Activated T-cell treated with anti-CD3 and anti-CD28 coated beads, Interleukin-2, amount 50 U/mL, for 4 hours (primary cell): ENCODE measurements around the gene CDC42SE2. TPM values are rescaled to one million over a fixed set of nuclear protein-coding genes. Genes with fewer than 3 reads are reported as not detected.
"Not testable (repeated sequence)": the region's sequence is repeated elsewhere in the genome, so short reads cannot be mapped to it uniquely, and the experiment has no call there.

Experiments
- ATAC-seq, 2 donors: fragments of 200-7000 bp; cut with Tn5 transposase; one replicate each; pipeline ENCODE4 v1.10.0; 2021
- DNase-seq: peaks from one replicate; pipeline ENCODE4 v3.0.0-alpha.2; 2020
- H3K27me3 Mint-ChIP-seq: one replicate; pipeline ENCODE4 v1.8.0; 2021; ENCODE audit warnings: low read depth, mixed read lengths
- H3K36me3 Mint-ChIP-seq: one replicate; pipeline ENCODE4 v1.8.0; 2022; ENCODE audit warnings: mixed read lengths; ENCODE audit not compliant: insufficient read depth
- H3K4me1 Mint-ChIP-seq: one replicate; pipeline ENCODE4 v1.8.0; 2021; ENCODE audit warnings: low read depth, mixed read lengths
- H3K4me3 Mint-ChIP-seq: one replicate; pipeline ENCODE4 v1.8.0; 2021; ENCODE audit warnings: mild to moderate bottlenecking, moderate library complexity, mixed read lengths
- H3K9me3 Mint-ChIP-seq: one replicate; pipeline ENCODE4 v1.8.0; 2021; ENCODE audit warnings: mixed read lengths
- total RNA-seq, 3 donors: library from RNA; stranded (reverse); gene quantifications; one replicate each; pipeline ENCODE4 v1.2.1, GENCODE V29; 2021

The CDC42SE2 gene
- total RNA-seq, 3 donors from 2014 or later, result 89.3 to 103 (median 97.5) TPM

DNA sequence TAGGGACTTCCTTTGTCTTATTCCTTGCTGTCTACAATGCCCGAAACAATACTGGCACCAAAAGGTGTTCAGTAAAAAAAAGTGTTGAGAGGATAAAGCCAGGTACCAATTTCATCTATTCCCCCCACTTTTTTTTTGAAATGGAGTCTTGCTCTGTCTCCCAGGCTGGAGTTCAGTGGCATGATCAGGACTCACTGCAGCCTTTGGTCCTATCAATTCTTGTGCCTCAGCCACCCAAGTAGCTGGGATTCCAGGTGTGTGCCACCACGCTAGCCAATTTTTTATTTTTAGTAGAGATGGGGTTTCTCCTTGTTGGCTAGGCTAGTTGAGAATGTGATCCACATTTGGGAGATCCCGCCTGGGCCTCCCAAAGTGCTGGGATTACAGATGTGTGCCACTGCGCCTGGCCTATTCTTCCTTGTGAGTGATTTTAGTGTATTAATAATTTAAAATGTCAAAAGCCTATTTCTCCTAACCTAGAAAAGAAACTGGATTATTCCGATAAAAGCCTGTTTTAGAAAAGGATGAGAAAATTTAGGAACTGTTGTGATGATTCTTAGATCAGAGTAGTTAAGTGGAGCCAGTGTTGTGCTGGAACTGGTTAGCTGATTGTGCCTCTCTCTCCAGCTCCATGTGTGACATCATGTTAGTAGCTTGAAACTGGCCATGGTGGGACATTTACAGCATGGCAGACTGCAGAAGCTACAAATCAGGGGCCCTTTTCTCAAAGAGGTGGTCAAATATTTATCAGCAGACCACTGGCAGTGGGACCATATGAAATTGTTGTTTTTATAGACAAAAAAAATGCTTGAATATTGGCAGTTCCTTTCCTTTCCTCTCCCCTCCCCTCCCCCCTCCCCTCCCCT is 14.3 kb downstream of the CDC42SE2 start:
- no peak overlapping the region for H3K4me3 Mint-ChIP-seq
- H3K36me3 Mint-ChIP-seq, result peaks cover 14% of the 10 kb centered on the region
- ATAC-seq (no peak), DNase-seq (no peak)
- H3K27me3 Mint-ChIP-seq, result no peaks in the 10 kb centered on the region
- peaks cover 81% of the 10 kb centered on the region for H3K4me1 Mint-ChIP-seq
- H3K9me3 Mint-ChIP-seq, result no peaks in the 10 kb centered on the region

DNA sequence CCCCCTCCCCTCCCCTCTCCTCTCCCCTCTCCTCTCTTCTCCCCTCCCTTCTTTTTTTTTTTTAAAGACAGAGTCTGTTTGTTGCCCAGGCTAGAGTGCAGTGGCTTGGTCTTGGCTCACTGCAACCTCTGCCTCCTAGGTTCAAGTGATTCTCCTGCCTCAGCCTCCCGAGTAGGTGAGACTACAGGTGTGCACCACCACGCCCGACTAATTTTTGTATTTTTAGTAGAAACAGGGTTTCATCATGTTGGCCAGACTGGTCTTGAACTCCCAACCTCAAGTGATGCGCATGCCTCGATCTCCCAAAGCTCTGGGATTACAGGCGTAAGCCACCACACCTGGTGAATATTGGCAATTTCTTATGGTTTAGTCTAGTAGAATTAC is 14.9 kb downstream of the CDC42SE2 start:
- not testable (repeated sequence) for DNase-seq, H3K9me3 Mint-ChIP-seq, ATAC-seq, H3K4me3 Mint-ChIP-seq, H3K27me3 Mint-ChIP-seq
- peaks cover 87% of the 10 kb centered on the region for H3K4me1 Mint-ChIP-seq
- H3K36me3 Mint-ChIP-seq, result peaks cover 14% of the 10 kb centered on the region

DNA sequence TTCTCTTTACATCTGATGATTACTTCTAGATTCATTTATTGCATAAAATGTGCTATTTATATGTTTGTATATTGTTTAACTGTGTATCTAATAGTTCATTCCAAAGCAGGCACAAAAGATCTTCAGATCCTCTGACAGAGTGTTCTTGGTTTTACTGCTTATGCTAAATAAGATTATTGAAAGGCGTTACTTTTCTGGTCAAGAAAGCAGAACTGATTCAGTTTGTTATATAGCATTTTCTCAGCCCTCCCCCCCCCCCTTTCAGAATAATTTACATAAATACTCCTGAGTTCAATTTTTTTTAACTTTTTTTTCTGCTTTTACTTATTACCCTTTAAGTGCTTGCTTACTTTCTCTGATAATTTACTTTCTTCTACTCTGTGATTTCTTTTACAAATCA is 15.4 kb downstream of the CDC42SE2 start:
- ATAC-seq, result no peak
- no peaks in the 10 kb centered on the region for H3K27me3 Mint-ChIP-seq
- H3K36me3 Mint-ChIP-seq, result peaks cover 12% of the 10 kb centered on the region
- DNase-seq, result no peak
- peak overlapping the region; percentile 57 for H3K4me3 Mint-ChIP-seq
- peaks cover 85% of the 10 kb centered on the region for H3K4me1 Mint-ChIP-seq
- no peaks in the 10 kb centered on the region for H3K9me3 Mint-ChIP-seq

DNA sequence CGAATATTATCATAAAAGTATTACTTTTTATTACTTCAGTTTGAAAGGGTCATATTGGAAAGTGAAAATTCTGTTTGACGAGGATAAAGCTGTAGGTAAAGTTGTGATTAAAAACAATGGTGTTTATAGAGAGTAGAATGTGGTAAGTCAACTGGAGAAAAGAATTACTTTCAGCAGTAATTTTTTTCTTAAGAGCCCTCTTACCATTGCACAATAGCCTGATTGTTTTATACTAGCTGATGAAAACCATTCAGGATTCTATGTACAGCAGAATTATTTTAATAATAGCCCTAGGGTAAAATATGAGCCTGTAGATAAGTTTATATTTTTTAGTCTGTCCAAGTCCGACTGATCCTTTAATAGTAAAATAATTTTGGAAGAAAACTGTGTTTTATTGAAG is 16.6 kb downstream of the CDC42SE2 start:
- no peak for ATAC-seq
- peaks cover 15% of the 10 kb centered on the region for H3K36me3 Mint-ChIP-seq
- DNase-seq, result no peak
- H3K4me1 Mint-ChIP-seq, result peaks cover 88% of the 10 kb centered on the region
- peak overlapping the region; percentile 80 for H3K4me3 Mint-ChIP-seq
- H3K9me3 Mint-ChIP-seq, result no peaks in the 10 kb centered on the region
- no peaks in the 10 kb centered on the region for H3K27me3 Mint-ChIP-seq

DNA sequence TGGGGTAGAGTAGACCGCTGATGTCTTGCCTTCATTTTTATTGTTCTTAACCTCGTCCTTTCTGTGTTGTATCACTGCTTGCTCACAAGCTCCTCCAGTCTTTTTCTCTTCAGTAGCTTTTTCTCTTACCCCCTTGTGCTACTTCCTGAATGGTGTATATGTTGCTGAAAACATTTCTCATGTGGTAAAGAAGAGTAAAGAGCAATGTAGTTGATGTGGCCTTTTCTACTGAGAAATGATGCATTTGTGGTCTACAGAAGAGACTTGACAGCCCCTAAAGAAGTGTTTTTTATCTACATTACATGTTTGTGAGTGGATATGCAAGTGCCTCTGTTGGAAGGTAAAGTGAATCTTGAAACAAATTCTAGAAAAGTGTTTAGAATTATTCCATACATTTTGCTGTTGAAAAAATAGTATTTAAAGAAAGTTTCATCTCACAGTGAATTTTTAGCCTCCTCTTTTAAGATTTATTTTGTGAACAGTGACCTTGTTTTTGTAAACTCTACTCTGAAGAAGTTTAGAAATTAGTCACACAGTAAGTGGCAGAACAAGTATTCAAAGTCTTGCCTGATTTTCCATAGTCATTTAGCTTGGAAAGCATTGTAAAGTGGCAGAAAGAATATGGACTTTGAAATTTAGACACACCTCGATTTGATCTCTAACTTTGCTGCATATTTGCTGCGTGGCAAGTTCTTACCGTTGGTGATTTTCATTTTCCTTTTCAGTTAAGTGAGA is 17.4 kb downstream of the CDC42SE2 start:
- Mint-ChIP-seq H3K4me3 (peak overlapping the region; percentile 80), H3K36me3 (peaks cover 16% of the 10 kb centered on the region), H3K27me3 (no peaks in the 10 kb centered on the region), H3K9me3 (no peaks in the 10 kb centered on the region), H3K4me1 (peaks cover 88% of the 10 kb centered on the region)
- peak; percentile 83 to 86 for ATAC-seq
- no peak for DNase-seq

DNA sequence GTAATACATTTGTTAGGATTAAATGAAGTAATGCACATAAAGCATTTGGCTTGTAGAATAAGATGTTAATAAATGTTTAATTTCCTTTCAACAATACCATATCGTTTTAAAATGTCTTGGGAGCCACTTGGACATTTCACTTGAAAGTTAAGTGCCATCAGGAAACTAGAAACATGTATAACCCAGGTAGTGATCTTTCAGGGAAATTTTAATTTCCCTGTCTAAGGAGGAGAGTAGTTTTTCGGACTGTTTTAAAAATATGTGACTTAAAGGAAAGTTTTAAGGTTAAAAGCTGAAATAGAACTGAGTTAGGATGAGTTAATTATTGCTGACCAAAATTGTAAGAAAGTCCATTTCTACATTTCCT is 18.0 kb downstream of the CDC42SE2 start:
- H3K4me1 Mint-ChIP-seq, result peaks cover 90% of the 10 kb centered on the region
- H3K9me3 Mint-ChIP-seq, result no peaks in the 10 kb centered on the region

DNA sequence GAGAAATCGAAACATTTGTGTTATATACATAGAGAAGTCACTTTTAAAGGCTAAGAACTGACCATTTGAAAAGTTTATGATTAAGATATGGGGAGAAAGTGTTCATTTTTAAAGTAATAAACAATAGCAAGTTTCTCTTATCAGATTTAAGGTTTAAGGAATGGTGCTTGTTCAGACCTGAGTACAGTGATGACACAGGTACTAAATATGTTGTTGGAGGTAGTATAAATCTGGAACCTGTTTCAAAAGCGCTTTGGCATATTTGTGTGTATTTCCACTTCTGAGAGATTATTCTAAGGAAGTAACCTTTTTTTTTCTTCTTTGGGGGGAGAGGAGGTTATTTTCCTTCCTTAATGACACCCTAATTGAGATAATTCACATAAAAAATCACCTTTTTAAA is 18.4 kb downstream of the CDC42SE2 start:
- no peak for ATAC-seq

More for the DNA sequence above, 18.0 kb downstream of the CDC42SE2 start:
- peaks cover 16% of the 10 kb centered on the region for H3K36me3 Mint-ChIP-seq
- DNase-seq (no peak), ATAC-seq (no peak)
- no peaks in the 10 kb centered on the region for H3K27me3 Mint-ChIP-seq
- peak overlapping the region; percentile 80 for H3K4me3 Mint-ChIP-seq

DNA sequence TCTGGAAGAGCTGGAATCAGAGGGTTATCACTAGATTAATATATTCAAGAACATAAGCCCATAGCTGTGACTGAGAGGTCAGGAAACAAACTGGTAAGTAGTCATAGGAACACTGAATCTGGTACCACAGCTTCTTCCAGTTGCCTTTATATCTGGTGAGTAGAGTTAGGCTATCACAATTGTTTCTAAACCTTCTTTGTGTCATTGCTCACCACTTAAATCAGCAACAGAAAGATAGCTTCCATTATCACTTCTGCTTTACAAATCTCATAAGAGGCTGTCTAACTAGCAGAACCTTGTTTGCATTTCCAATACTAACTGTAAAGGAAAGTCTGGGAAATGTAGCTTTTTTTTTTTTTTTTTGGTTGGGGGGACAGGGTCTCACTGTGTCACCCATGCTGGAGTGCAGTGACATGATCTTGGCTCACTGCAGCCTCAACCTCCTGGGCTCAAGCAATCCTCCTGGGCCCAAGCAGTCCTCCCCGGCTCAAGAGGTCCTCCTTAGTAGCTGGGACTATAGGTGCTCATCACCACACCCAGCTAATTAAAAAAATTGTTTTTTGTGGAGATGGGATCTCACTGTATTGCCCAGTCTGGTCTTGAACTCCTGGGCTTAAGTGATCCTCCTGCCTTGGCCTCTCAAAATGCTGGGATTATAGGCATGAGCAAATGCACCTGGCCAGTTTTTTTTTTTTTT is 22.0 kb downstream of the CDC42SE2 start:
- Mint-ChIP-seq H3K4me3 (no peak overlapping the region), H3K36me3 (peaks cover 15% of the 10 kb centered on the region), H3K4me1 (peaks cover 83% of the 10 kb centered on the region), H3K27me3 (no peaks in the 10 kb centered on the region), H3K9me3 (no peaks in the 10 kb centered on the region)
- DNase-seq, result no peak
- peak; percentile 17 to 22 for ATAC-seq

More for the DNA sequence above, 18.4 kb downstream of the CDC42SE2 start:
- DNase-seq, result no peak
- Mint-ChIP-seq H3K4me3 (peak overlapping the region; percentile 80), H3K27me3 (no peaks in the 10 kb centered on the region), H3K36me3 (peaks cover 16% of the 10 kb centered on the region), H3K4me1 (peaks cover 88% of the 10 kb centered on the region), H3K9me3 (no peaks in the 10 kb centered on the region)

DNA sequence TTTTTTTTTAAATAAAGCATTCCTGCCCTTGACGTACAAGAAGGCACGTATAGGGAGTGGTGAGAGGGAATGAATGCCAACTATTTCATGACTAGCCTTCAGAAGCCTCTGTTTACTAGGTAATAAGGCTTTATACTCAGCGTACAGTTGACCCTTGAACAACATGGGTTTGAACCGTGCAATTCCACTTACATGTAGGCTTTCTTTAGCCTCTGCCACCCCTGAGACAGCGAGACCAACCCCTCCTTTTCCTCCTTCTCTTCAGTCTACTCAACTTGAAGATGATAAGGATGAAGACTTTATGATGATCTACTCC is 22.5 kb downstream of the CDC42SE2 start:
- Mint-ChIP-seq H3K27me3 (no peaks in the 10 kb centered on the region), H3K9me3 (no peaks in the 10 kb centered on the region), H3K4me3 (no peak overlapping the region), H3K36me3 (peaks cover 15% of the 10 kb centered on the region), H3K4me1 (peaks cover 80% of the 10 kb centered on the region)
- ATAC-seq (no peak), DNase-seq (no peak)

DNA sequence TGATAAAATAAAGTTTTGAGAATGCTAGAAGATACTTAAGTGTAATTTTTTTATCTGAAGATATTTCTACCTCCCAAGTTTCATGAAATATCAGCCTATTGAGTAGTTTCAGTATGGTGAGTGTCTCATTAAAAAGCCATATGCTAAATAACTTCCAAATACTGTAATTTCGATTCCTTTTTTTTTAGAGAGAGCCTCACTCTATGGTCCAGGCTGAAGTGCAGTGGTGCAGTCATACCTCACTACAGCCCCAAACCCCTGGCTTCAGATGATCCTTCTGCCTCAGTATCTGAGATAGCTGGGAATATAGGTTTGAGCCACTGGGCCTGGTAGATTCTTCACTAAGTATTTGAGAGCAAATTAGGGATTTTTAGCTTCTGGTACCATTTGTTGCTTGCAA is 24.5 kb downstream of the CDC42SE2 start:
- Mint-ChIP-seq H3K36me3 (peaks cover 13% of the 10 kb centered on the region), H3K9me3 (no peaks in the 10 kb centered on the region), H3K27me3 (no peaks in the 10 kb centered on the region), H3K4me3 (peak overlapping the region; percentile 78), H3K4me1 (peaks cover 72% of the 10 kb centered on the region)
- DNase-seq (no peak), ATAC-seq (no peak)

DNA sequence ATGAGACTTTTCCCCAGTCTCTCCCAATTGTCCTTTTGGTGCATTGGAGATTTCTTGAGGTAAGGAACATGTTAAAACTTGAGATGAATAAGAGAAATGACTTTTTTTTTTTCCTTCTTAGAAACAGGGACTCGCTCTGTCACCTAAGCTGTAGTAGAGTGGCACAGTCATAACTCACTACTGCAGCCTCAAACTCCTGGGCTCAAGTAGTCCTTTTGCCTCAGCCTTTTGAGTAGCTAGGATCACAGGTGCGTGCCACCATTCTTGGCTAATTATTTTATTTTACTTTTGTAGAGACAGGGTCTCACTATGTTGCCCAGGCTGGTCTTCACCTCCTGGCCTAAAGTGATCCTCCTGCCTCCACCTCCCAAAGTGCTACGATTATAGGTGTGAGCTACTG is 25.9 kb downstream of the CDC42SE2 start:
- no peaks in the 10 kb centered on the region for H3K27me3 Mint-ChIP-seq
- H3K4me1 Mint-ChIP-seq, result peaks cover 73% of the 10 kb centered on the region
- peak overlapping the region; percentile 78 for H3K4me3 Mint-ChIP-seq
- DNase-seq (no peak), ATAC-seq (peak; percentile 77 to 78)
- no peaks in the 10 kb centered on the region for H3K9me3 Mint-ChIP-seq
- peaks cover 19% of the 10 kb centered on the region for H3K36me3 Mint-ChIP-seq

DNA sequence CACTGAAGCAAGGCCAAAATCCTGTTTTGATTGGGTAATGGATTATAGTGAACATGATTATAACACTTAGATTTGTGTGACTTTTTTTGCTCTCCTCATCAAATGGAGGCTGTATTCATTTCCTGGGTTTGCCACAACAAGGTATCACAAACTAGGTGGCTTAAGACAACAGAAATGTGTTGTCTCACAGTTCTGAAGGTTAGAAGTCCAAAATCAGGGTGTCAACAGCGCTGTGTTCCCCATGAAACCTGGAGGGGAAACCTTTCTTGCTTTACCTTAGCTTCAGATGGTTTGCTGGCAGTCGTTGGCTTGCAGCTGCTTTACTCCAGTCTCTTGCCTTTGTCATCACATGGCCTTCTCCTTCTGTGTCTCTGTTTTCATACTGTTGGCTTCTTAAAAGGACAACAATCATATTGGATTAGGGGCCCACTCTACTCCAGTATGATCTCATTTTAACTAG is 32.4 kb downstream of the CDC42SE2 start:
- Mint-ChIP-seq H3K4me1 (peaks cover 74% of the 10 kb centered on the region), H3K9me3 (no peaks in the 10 kb centered on the region), H3K27me3 (no peaks in the 10 kb centered on the region), H3K4me3 (peak overlapping the region; percentile 19), H3K36me3 (peaks cover 33% of the 10 kb centered on the region)
- DNase-seq, result no peak
- ATAC-seq, result peak; percentile 54 to 57

DNA sequence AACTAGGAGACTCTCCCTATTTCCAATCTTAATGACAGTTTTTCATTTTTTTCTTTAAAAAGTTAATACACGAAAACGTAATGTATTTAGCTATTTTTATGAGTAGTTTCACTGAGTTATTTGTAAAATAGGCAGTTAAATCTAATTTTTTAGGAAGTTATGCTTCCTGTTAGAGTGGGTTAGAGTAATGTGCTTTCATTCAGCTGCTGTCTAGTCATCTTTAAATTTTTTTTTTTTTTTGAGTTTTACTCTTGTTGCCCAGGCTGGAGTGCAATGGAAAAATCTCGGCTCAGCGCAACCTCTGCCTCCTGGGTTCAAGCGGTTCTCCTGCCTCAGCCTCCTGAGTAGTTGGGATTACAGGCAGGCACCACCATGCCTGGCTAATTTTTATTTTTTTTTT is 34.0 kb downstream of the CDC42SE2 start:
- peaks cover 73% of the 10 kb centered on the region for H3K4me1 Mint-ChIP-seq
- no peak overlapping the region for H3K4me3 Mint-ChIP-seq
- H3K27me3 Mint-ChIP-seq, result no peaks in the 10 kb centered on the region
- peaks cover 34% of the 10 kb centered on the region for H3K36me3 Mint-ChIP-seq
- H3K9me3 Mint-ChIP-seq, result no peaks in the 10 kb centered on the region
- DNase-seq (no peak), ATAC-seq (no peak)

DNA sequence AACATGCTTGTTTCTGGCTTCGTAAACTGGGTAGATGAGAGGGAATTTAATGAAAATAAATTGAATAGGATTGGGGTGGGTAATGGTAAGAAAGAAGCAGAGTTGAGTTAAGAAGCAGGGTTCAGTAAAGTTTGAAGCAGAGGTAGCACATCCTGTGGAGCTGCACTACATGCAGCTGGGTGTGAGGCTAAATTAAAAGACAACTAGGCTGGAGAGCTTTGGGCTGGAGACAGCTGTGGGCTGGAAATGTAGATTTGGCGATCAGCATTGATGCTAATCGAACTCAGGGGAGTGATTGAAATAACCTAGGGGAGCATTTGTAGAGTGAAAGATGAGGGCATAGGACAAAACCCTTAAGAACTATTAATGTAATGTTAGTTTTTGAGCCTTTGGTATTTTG is 35.6 kb downstream of the CDC42SE2 start:
- H3K4me1 Mint-ChIP-seq, result peaks cover 74% of the 10 kb centered on the region
- H3K36me3 Mint-ChIP-seq, result peaks cover 32% of the 10 kb centered on the region
- DNase-seq, result no peak
- no peaks in the 10 kb centered on the region for H3K27me3 Mint-ChIP-seq
- no peaks in the 10 kb centered on the region for H3K9me3 Mint-ChIP-seq
- no peak for ATAC-seq
- peak overlapping the region; percentile 6 for H3K4me3 Mint-ChIP-seq
